CD4-positive, alpha-beta memory T cell (primary cell): ENCODE data around the gene NANOS1. TPM values are rescaled to one million over a fixed set of nuclear protein-coding genes. Genes with fewer than 3 reads are reported as not detected.
A peak's percentile ranks its signal among the peaks of the same experiment; 100 is the strongest.

Source experiments
- CTCF ChIA-PET: fragments of 350-600 bp; sonication (Branson Sonifier 250); formaldehyde crosslinking; loops from one replicate; lab custom pipeline; 2021; ENCODE audit warnings: inconsistent platforms; ENCODE audit not compliant: partially characterized antibody; lab: Charles Lee
- POLR2A ChIA-PET: fragments of 350-600 bp; sonication (Branson Sonifier 250); formaldehyde crosslinking; loops from one replicate; lab custom pipeline; 2021; ENCODE audit not compliant: partially characterized antibody; lab: Charles Lee
- DNase-seq, 5 donors: peaks; one replicate each; pipeline versions ENCODE4 v3.0.0 to v3.0.0-alpha.2; 2020 to 2022; ENCODE audit warnings: mixed read lengths in 1 of 5
- H3K27ac ChIP-seq: one replicate; pipeline ENCODE4 v1.7.0; 2013; ENCODE audit warnings: low read depth, low read length
- H3K27me3 ChIP-seq: 2 replicates; pipeline ENCODE4 v1.7.0; 2013; ENCODE audit warnings: mild to moderate bottlenecking, low read length, moderate library complexity; ENCODE audit not compliant: insufficient read depth
- H3K36me3 ChIP-seq: 2 replicates; pipeline ENCODE4 v1.7.0; 2013; ENCODE audit warnings: mild to moderate bottlenecking, low read length, moderate library complexity; ENCODE audit not compliant: insufficient read depth
- H3K4me1 ChIP-seq: 2 replicates; pipeline ENCODE4 v1.7.0; 2013; ENCODE audit warnings: mild to moderate bottlenecking, low read length, moderate library complexity; ENCODE audit not compliant: insufficient read depth
- H3K4me3 ChIP-seq, 2 donors: one replicate each; pipeline ENCODE4 v1.7.0; 2013; ENCODE audit warnings: low read length in 2 of 2, mild to moderate bottlenecking in 1 of 2
- H3K9me3 ChIP-seq, 2 donors: one replicate each; pipeline ENCODE4 v1.7.0; 2013; ENCODE audit warnings: low read length in 2 of 2, control low read depth in 1 of 2; ENCODE audit not compliant: control insufficient read depth in 1 of 2
- H3K27ac Mint-ChIP-seq, 7 donors: one replicate each; pipeline ENCODE4 v1.8.0; 2020 to 2021; ENCODE audit warnings: mixed read lengths in 7 of 7, mild to moderate bottlenecking in 6 of 7, inconsistent platforms in 3 of 7, moderate library complexity in 3 of 7
- H3K27me3 Mint-ChIP-seq, 2 donors: one replicate each; pipeline ENCODE4 v1.8.0; 2020 to 2021; ENCODE audit warnings: mixed read lengths in 2 of 2
- H3K36me3 Mint-ChIP-seq, 2 donors: one replicate each; pipeline ENCODE4 v1.8.0; 2020 to 2021; ENCODE audit warnings: mixed read lengths in 2 of 2, inconsistent platforms in 1 of 2, mild to moderate bottlenecking in 1 of 2
- H3K4me1 Mint-ChIP-seq, 4 donors: one replicate each; pipeline ENCODE4 v1.8.0; 2020 to 2021; ENCODE audit warnings: mixed read lengths in 4 of 4, mild to moderate bottlenecking in 1 of 4
- H3K4me3 Mint-ChIP-seq, 8 donors: one replicate each; pipeline ENCODE4 v1.8.0; 2020 to 2021; ENCODE audit warnings: mixed read lengths in 8 of 8, mild to moderate bottlenecking in 7 of 8, moderate library complexity in 6 of 8, inconsistent platforms in 3 of 8
- H3K9me3 Mint-ChIP-seq, 8 donors: one replicate each; pipeline ENCODE4 v1.8.0; 2020 to 2021; ENCODE audit warnings: mixed read lengths in 8 of 8, mild to moderate bottlenecking in 5 of 8, inconsistent platforms in 3 of 8, moderate library complexity in 1 of 8
- intact Hi-C: fragments of 100-400 bp; cut with micrococcal nuclease; formaldehyde crosslinking; loops from one replicate; pipeline ENCODE4 v1.15.1; 2023
- polyA plus RNA-seq, 2 donors: library from polyadenylated mRNA; unstranded; fragments of 300-500 nt; fragmentation: Illumina TruSeq; gene quantifications; one replicate each; pipeline ENCODE4 v1.2.3, GENCODE V29; 2021
- total RNA-seq, 2 experiments: library from RNA; stranded (reverse); gene quantifications; one replicate each; pipeline ENCODE4 v1.2.3, GENCODE V29; 2021

NANOS1 gene
- under 1 TPM; 0.49 to 0.64 TPM for total RNA-seq
- under 1 TPM in 1 of 2 donors, not detected in 1; 0.11 TPM for polyA plus RNA-seq

- Histone ChIP-seq H3K9me3 (no peaks in the 10 kb centered on the region), H3K27ac (no peak within 1 kb of the TSS), H3K27me3 (no peaks in the 10 kb centered on the region), H3K4me3 (peak within 1 kb of the TSS in 1 of 2 donors; percentile 39), H3K4me1 (peaks cover 7% of the 10 kb centered on the region), H3K36me3 (peaks cover 12% of the 10 kb centered on the region)
- DNase-seq: peak in 1 of 5 donors; percentile 26
- CTCF ChIA-PET: interaction anchor here (0.6 to 1.2 kb wide), 3 partner anchors 23 to 176 kb away, joined by 3 to 4 read pairs (median 4); no protein-coding TSS in a partner anchor
- intact Hi-C loops: loop anchor here (1.0 to 5.0 kb wide), 4 partner anchors 51 to 462 kb away; partner anchors contain the start of genes CACUL1, EIF3A and PRDX3
- peak within 1 kb of the TSS in 4 of 7 donors; percentile 42 to 74 (median 68) for H3K27ac Mint-ChIP-seq
- H3K4me3 Mint-ChIP-seq: peak within 1 kb of the TSS; percentile 78 to 85 (median 80)
- H3K36me3 Mint-ChIP-seq: peaks cover 9 to 16% of the 10 kb centered on the region in 2 donors
- no peaks in the 10 kb centered on the region for H3K27me3 Mint-ChIP-seq
- peaks cover 6 to 30% (median 18%) of the 10 kb centered on the region in 4 donors for H3K4me1 Mint-ChIP-seq
- POLR2A ChIA-PET: interaction anchor here (0.8 to 3.9 kb wide), 12 partner anchors 8 to 695 kb away, joined by 3 to 12 read pairs (median 4); partner anchors contain the start of genes CACUL1, DENND10, EIF3A and SFXN4
- no peaks in the 10 kb centered on the region for H3K9me3 Mint-ChIP-seq
These were observed at the start of gene NANOS1 for GRCh38 chr10:119029613-119030420. Gene NANOS1, plus strand, starts transcription at chr10:119029714. Its CDS starts 88 bp downstream, at chr10:119029802.

- Mint-ChIP-seq H3K36me3 (peaks cover 7 to 12% of the 10 kb centered on the region in 2 donors), H3K9me3 (peaks cover 3 to 30% (median 15%) of the 10 kb centered on the region in 8 donors), H3K4me3 (no peak overlapping the region), H3K27ac (no peak overlapping the region), H3K4me1 (no peaks in the 10 kb centered on the region), H3K27me3 (peaks cover 7 to 10% of the 10 kb centered on the region in 2 donors)
- ChIA-PET CTCF (no interaction called here), POLR2A (no interaction called here)
- H3K27me3 ChIP-seq: no peaks in the 10 kb centered on the region
- H3K4me1 ChIP-seq: no peaks in the 10 kb centered on the region
- H3K27ac ChIP-seq: no peak overlapping the region
- H3K4me3 ChIP-seq: no peak overlapping the region
- DNase-seq: no peak
- no peaks in the 10 kb centered on the region for H3K36me3 ChIP-seq
- H3K9me3 ChIP-seq: no peaks in the 10 kb centered on the region
- intact Hi-C loops: no loop called here
These were observed 49.2 kb upstream of the NANOS1 start for GRCh38 chr10:118980135-118980865.

GRCh38 chr10:118980870-118981269 is 48.6 kb upstream of the NANOS1 start:
- Mint-ChIP-seq H3K4me1 (no peaks in the 10 kb centered on the region), H3K4me3 (no peak overlapping the region)
- POLR2A ChIA-PET: no interaction called here

GRCh38 chr10:118981946-118982345 is 47.6 kb upstream of the NANOS1 start:
- peaks cover 0 to 34% (median 20%) of the 10 kb centered on the region in 8 donors for H3K9me3 Mint-ChIP-seq
- peaks cover 0 to 5% of the 10 kb centered on the region in 2 donors for H3K9me3 ChIP-seq
- DNase-seq: no peak
- H3K27ac Mint-ChIP-seq: no peak overlapping the region
- peaks cover 11 to 16% of the 10 kb centered on the region in 2 donors for H3K36me3 Mint-ChIP-seq
- POLR2A ChIA-PET: no interaction called here
- CTCF ChIA-PET: no interaction called here
- H3K4me3 ChIP-seq: no peak overlapping the region
- H3K27me3 Mint-ChIP-seq: peaks cover 4 to 7% of the 10 kb centered on the region in 2 donors
- no peaks in the 10 kb centered on the region for H3K36me3 ChIP-seq
- intact Hi-C loops: no loop called here
- no peak overlapping the region for H3K4me3 Mint-ChIP-seq
- H3K4me1 ChIP-seq: no peaks in the 10 kb centered on the region
- peaks cover 0 to 3% (median under 1%) of the 10 kb centered on the region in 4 donors for H3K4me1 Mint-ChIP-seq
- H3K27ac ChIP-seq: no peak overlapping the region
- H3K27me3 ChIP-seq: no peaks in the 10 kb centered on the region

More at GRCh38 chr10:118980870-118981269, 48.6 kb upstream of the NANOS1 start:
- Mint-ChIP-seq H3K27ac (no peak overlapping the region), H3K27me3 (peaks cover 7% of the 10 kb centered on the region in 2 donors), H3K36me3 (peaks cover 11 to 16% of the 10 kb centered on the region in 2 donors), H3K9me3 (peaks cover 3 to 34% (median 20%) of the 10 kb centered on the region in 8 donors)
- Histone ChIP-seq H3K27me3 (no peaks in the 10 kb centered on the region), H3K36me3 (no peaks in the 10 kb centered on the region), H3K9me3 (peaks cover 0 to 5% of the 10 kb centered on the region in 2 donors), H3K4me1 (no peaks in the 10 kb centered on the region), H3K27ac (no peak overlapping the region), H3K4me3 (no peak overlapping the region)
- no peak for DNase-seq
- intact Hi-C loops: no loop called here
- CTCF ChIA-PET: no interaction called here

GRCh38 chr10:118982366-118982765 is 47.1 kb upstream of the NANOS1 start:
- Mint-ChIP-seq H3K36me3 (peaks cover 11 to 16% of the 10 kb centered on the region in 2 donors), H3K9me3 (peaks cover 0 to 34% (median 20%) of the 10 kb centered on the region in 8 donors), H3K27me3 (peaks cover 3 to 7% of the 10 kb centered on the region in 2 donors), H3K4me3 (no peak overlapping the region), H3K27ac (no peak overlapping the region), H3K4me1 (peaks cover 3 to 7% (median 4%) of the 10 kb centered on the region in 4 donors)
- H3K27me3 ChIP-seq: no peaks in the 10 kb centered on the region
- peaks cover 0 to 5% of the 10 kb centered on the region in 2 donors for H3K9me3 ChIP-seq
- CTCF ChIA-PET: no interaction called here
- no peak overlapping the region for H3K27ac ChIP-seq
- H3K4me1 ChIP-seq: no peaks in the 10 kb centered on the region
- no peaks in the 10 kb centered on the region for H3K36me3 ChIP-seq
- DNase-seq: no peak
- no peak overlapping the region for H3K4me3 ChIP-seq
- POLR2A ChIA-PET: no interaction called here
- intact Hi-C loops: no loop called here

GRCh38 chr10:118983263-118983662 is 46.3 kb upstream of the NANOS1 start:
- Histone ChIP-seq H3K27me3 (no peaks in the 10 kb centered on the region), H3K36me3 (no peaks in the 10 kb centered on the region), H3K4me3 (no peak overlapping the region), H3K4me1 (no peaks in the 10 kb centered on the region), H3K27ac (no peak overlapping the region), H3K9me3 (peaks cover 0 to 5% of the 10 kb centered on the region in 2 donors)
- H3K36me3 Mint-ChIP-seq: peaks cover 11 to 16% of the 10 kb centered on the region in 2 donors
- POLR2A ChIA-PET: no interaction called here
- H3K9me3 Mint-ChIP-seq: peaks cover 0 to 32% (median 20%) of the 10 kb centered on the region in 8 donors
- H3K4me3 Mint-ChIP-seq: no peak overlapping the region
- peaks cover 3 to 7% of the 10 kb centered on the region in 2 donors for H3K27me3 Mint-ChIP-seq
- intact Hi-C loops: no loop called here
- CTCF ChIA-PET: no interaction called here
- no peak for DNase-seq
- H3K27ac Mint-ChIP-seq: no peak overlapping the region
- peaks cover 4 to 9% (median 7%) of the 10 kb centered on the region in 4 donors for H3K4me1 Mint-ChIP-seq
